Nephron (organoid): ENCODE measurements around the gene PACRG.
"Not testable (repeated sequence)": the region's sequence is repeated elsewhere in the genome, so short reads cannot be mapped to it uniquely, and the experiment has no call there.

Source experiments
- H3K27ac Mint-ChIP-seq, 3 experiments: 2 replicates each; pipeline ENCODE4 v1.8.0; 2020; ENCODE audit warnings: mixed read lengths in 3 of 3, mild to moderate bottlenecking in 2 of 3, moderate library complexity in 1 of 3
- H3K27me3 Mint-ChIP-seq: 2 replicates; pipeline ENCODE4 v1.8.0; 2021; ENCODE audit warnings: low read depth, mild to moderate bottlenecking, moderate library complexity, mixed read lengths
- H3K36me3 Mint-ChIP-seq: 2 replicates; pipeline ENCODE4 v1.8.0; 2020; ENCODE audit warnings: low read depth, mixed read lengths
- H3K4me1 Mint-ChIP-seq: 2 replicates; pipeline ENCODE4 v1.8.0; 2020; ENCODE audit warnings: mixed read lengths
- H3K4me3 Mint-ChIP-seq, 3 experiments: 2 replicates each; pipeline ENCODE4 v1.8.0; 2020; ENCODE audit warnings: mild to moderate bottlenecking in 3 of 3, mixed read lengths in 3 of 3, moderate library complexity in 2 of 3
- H3K9me3 Mint-ChIP-seq: 2 replicates; pipeline ENCODE4 v1.8.0; 2020; ENCODE audit warnings: mixed read lengths
- CTCF ChIP-seq, 3 experiments: fragments of 200-600 bp; sonication (generic); IDR thresholded peaks; one replicate each; pipeline ENCODE4 v1.5.0; 2021; ENCODE audit warnings: antibody characterized with exemption in 3 of 3; ENCODE audit not compliant: unreplicated experiment in 3 of 3

The PACRG gene

GRCh38 chr6:163311830-163312229, 584.1 kb downstream of the PACRG start:
- no peak overlapping the region for H3K27ac Mint-ChIP-seq
- H3K4me1 Mint-ChIP-seq: peaks cover 19% of the 10 kb centered on the region
- no peaks in the 10 kb centered on the region for H3K36me3 Mint-ChIP-seq
- peaks cover 24% of the 10 kb centered on the region for H3K27me3 Mint-ChIP-seq
- H3K9me3 Mint-ChIP-seq: peaks cover 3% of the 10 kb centered on the region
- no peak overlapping the region for H3K4me3 Mint-ChIP-seq
- TF ChIP-seq CTCF (IDR thresholded peaks at IDR 0.05; ENCODE audit: unreplicated experiment in 3 of 3): no peak

- peaks cover 3% of the 10 kb centered on the region for H3K9me3 Mint-ChIP-seq
- H3K4me3 Mint-ChIP-seq: no peak overlapping the region
- no peak for TF ChIP-seq CTCF (IDR thresholded peaks at IDR 0.05; ENCODE audit: unreplicated experiment in 3 of 3)
- no peak overlapping the region for H3K27ac Mint-ChIP-seq
- H3K27me3 Mint-ChIP-seq: peaks cover 33% of the 10 kb centered on the region
- H3K4me1 Mint-ChIP-seq: peaks cover 19% of the 10 kb centered on the region
- H3K36me3 Mint-ChIP-seq: no peaks in the 10 kb centered on the region
These were observed 585.8 kb downstream of the PACRG start for GRCh38 chr6:163313566-163313965.

GRCh38 chr6:163313981-163314380, 586.2 kb downstream of the PACRG start:
- Mint-ChIP-seq H3K36me3 (no peaks in the 10 kb centered on the region), H3K27ac (no peak overlapping the region), H3K27me3 (peaks cover 33% of the 10 kb centered on the region), H3K4me3 (no peak overlapping the region), H3K9me3 (peaks cover 3% of the 10 kb centered on the region), H3K4me1 (peaks cover 19% of the 10 kb centered on the region)
- TF ChIP-seq CTCF (IDR thresholded peaks at IDR 0.05; ENCODE audit: unreplicated experiment in 3 of 3): no peak

- Mint-ChIP-seq H3K4me1 (peaks cover 20% of the 10 kb centered on the region), H3K36me3 (no peaks in the 10 kb centered on the region), H3K27me3 (peaks cover 33% of the 10 kb centered on the region), H3K27ac (no peak overlapping the region), H3K4me3 (no peak overlapping the region), H3K9me3 (no peaks in the 10 kb centered on the region)
- no peak for TF ChIP-seq CTCF (IDR thresholded peaks at IDR 0.05; ENCODE audit: unreplicated experiment in 3 of 3)
These were observed 587.2 kb downstream of the PACRG start for GRCh38 chr6:163314791-163315470.

- H3K36me3 Mint-ChIP-seq, H3K9me3 Mint-ChIP-seq, H3K27ac Mint-ChIP-seq, H3K4me3 Mint-ChIP-seq: not testable (repeated sequence)
- Mint-ChIP-seq H3K27me3 (peaks cover 36% of the 10 kb centered on the region), H3K4me1 (peaks cover 37% of the 10 kb centered on the region)
These were observed 589.2 kb downstream of the PACRG start for GRCh38 chr6:163316866-163317495.

GRCh38 chr6:163318071-163318786, 590.5 kb downstream of the PACRG start:
- Mint-ChIP-seq H3K27me3 (peaks cover 31% of the 10 kb centered on the region), H3K4me3 (no peak overlapping the region), H3K27ac (no peak overlapping the region), H3K36me3 (no peaks in the 10 kb centered on the region), H3K9me3 (no peaks in the 10 kb centered on the region), H3K4me1 (peaks cover 42% of the 10 kb centered on the region)
- no peak for TF ChIP-seq CTCF (IDR thresholded peaks at IDR 0.05; ENCODE audit: unreplicated experiment in 3 of 3)
